ENCODE results near the gene FGD6.

DNA sequence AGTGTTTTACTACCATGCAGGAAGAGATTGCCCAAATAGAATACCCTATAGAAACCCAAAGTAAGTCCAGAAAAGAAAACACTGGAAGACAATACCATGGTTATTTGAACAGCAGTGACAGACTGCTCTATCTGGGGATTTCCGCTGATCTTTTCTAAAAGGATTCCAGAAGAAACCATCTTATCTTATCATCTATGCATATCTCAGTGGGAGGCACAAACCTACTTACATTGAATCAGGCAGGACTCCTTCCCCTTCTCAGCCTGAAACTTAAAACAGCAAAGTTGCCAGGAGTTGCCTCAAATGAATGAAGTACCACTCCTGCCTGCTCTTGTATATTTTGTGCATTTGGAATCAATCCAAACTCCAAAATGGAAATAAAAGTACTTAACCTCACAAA is 87.2 kb downstream of the FGD6 start:
- TF ChIP-seq EZH2 (IDR thresholded peaks at IDR 0.05; ENCODE audit: low read length, missing control alignments): no peak
- TF ChIP-seq, protein P1, sequence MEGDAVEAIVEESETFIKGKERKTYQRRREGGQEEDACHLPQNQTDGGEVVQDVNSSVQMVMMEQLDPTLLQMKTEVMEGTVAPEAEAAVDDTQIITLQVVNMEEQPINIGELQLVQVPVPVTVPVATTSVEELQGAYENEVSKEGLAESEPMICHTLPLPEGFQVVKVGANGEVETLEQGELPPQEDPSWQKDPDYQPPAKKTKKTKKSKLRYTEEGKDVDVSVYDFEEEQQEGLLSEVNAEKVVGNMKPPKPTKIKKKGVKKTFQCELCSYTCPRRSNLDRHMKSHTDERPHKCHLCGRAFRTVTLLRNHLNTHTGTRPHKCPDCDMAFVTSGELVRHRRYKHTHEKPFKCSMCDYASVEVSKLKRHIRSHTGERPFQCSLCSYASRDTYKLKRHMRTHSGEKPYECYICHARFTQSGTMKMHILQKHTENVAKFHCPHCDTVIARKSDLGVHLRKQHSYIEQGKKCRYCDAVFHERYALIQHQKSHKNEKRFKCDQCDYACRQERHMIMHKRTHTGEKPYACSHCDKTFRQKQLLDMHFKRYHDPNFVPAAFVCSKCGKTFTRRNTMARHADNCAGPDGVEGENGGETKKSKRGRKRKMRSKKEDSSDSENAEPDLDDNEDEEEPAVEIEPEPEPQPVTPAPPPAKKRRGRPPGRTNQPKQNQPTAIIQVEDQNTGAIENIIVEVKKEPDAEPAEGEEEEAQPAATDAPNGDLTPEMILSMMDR (conservative IDR thresholded peaks at IDR 0.05 in 1 of 2, IDR thresholded peaks at IDR 0.05 in 1 of 2; ENCODE audit: low read depth in 1 of 2, low read length in 2 of 2): no peak

Data from fibroblast of lung (primary cell).